GM10266 (cell line): Measurements from ENCODE around the gene PLEKHA3.

Source experiments
- DNase-seq: peaks from one replicate; pipeline ENCODE4 v3.0.0; 2012; ENCODE audit errors: extremely low spot score
- CTCF ChIP-seq: IDR thresholded peaks from 2 replicates; pipeline ENCODE4 v1.5.1; 2012; ENCODE audit warnings: mild to moderate bottlenecking, low read depth; ENCODE audit not compliant: control insufficient read depth, insufficient read depth; ENCODE audit errors: missing control alignments

PLEKHA3 gene

GRCh38 chr2:178530625-178531142 is 50.4 kb downstream of the PLEKHA3 start:
- no peak for TF ChIP-seq CTCF
- peak; percentile 70 for DNase-seq

DNA sequence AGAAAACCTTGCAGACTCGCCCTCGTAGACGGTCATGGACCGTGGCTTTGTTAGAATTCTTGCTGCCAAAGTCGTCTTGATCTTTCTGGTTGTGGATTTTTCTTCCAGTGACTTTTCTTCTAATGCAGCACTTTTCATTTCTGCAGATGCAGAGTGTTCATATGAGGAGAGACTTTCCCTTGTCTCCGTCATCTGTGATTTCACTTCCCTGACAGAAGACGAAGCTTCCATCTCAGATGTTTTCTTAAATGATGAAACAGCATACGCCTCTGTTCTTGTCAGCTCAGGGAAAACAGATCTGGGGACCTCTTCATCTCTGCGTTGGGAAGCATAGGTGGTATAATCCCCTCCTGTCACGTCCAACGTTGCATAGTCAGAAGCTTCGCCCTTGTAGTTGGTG is 50.9 kb downstream of the PLEKHA3 start:
- DNase-seq: no peak
- no peak for TF ChIP-seq CTCF

DNA sequence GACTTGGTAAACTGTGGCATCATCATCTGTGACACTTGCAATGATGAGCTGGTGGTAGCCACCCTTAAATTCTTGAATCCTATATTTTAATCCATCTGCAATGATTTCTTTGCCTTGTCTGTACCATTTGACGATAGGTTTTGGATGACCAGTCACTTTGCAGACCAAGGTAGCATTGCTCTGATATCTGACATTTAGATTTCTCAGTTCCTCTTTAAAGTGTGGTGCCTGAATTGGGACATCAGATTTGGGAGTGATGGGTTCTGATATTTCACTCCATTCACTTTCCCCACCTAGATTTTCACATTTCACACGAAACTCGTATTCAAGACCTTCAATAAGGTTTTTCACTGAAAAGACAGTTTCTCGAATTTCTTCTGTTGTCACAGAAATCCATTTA is 55.8 kb downstream of the PLEKHA3 start:
- no peak for DNase-seq
- no peak for TF ChIP-seq CTCF

GRCh38 chr2:178542161-178542560 is 61.9 kb downstream of the PLEKHA3 start:
- no peak for TF ChIP-seq CTCF
- no peak for DNase-seq

DNA sequence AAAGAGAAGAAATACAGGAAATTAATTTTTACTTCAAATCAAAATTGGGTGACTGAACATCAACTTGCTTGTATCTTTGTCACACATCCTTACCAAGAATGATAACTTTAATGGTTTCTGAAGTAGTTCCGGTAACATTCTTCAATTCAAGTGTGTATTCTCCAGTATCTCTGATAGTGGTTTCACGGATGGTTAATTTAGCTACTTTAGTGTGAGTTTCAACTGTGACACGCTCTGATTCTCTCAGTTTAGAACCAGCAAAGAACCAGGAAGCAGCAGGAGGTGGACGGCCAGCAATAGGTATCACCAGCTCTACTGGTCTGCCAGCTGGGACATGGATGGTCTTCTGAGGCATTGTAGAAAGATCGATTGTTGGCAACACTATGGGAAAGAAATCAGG is 62.3 kb downstream of the PLEKHA3 start:
- no peak for DNase-seq
- TF ChIP-seq CTCF: no peak

GRCh38 chr2:178550352-178550751 is 70.1 kb downstream of the PLEKHA3 start:
- peak; percentile 7 for DNase-seq
- no peak for TF ChIP-seq CTCF

GRCh38 chr2:178553047-178553446 is 72.8 kb downstream of the PLEKHA3 start:
- no peak for DNase-seq
- no peak for TF ChIP-seq CTCF
